ENCODE measurements around the gene GLI3.

Gene GLI3

GRCh38 chr7:42020061-42020460 is 216.9 kb downstream of the GLI3 start:
- Histone ChIP-seq H3K4me2 (ENCODE audit: low read length) (no peak overlapping the region), H3K36me3 (ENCODE audit: insufficient read depth, low read length) (no peaks in the 10 kb centered on the region), H3K4me1 (ENCODE audit: control insufficient read depth, insufficient read depth, low read length) (no peaks in the 10 kb centered on the region), H3K4me3 (ENCODE audit: low read length) (no peak overlapping the region), H3K9ac (ENCODE audit: low read depth, low read length) (no peak overlapping the region), H3K27me3 (ENCODE audit: control insufficient read depth, insufficient read depth, low read length) (no peaks in the 10 kb centered on the region), H3K9me3 (replicated peaks; ENCODE audit: low read length) (no peaks in the 10 kb centered on the region)

GRCh38 chr7:42017349-42017986 is 219.5 kb downstream of the GLI3 start:
- Histone ChIP-seq H3K4me1 (ENCODE audit: control insufficient read depth, insufficient read depth, low read length) (no peaks in the 10 kb centered on the region), H3K9me3 (replicated peaks; ENCODE audit: low read length) (no peaks in the 10 kb centered on the region), H3K4me3 (ENCODE audit: low read length) (no peak overlapping the region), H3K36me3 (ENCODE audit: insufficient read depth, low read length) (no peaks in the 10 kb centered on the region), H3K27me3 (ENCODE audit: control insufficient read depth, insufficient read depth, low read length) (no peaks in the 10 kb centered on the region), H3K4me2 (ENCODE audit: low read length) (no peak overlapping the region), H3K9ac (ENCODE audit: low read depth, low read length) (no peak overlapping the region)

GRCh38 chr7:42016517-42016916 is 220.5 kb downstream of the GLI3 start:
- H3K4me1 ChIP-seq (ENCODE audit: control insufficient read depth, insufficient read depth, low read length), result no peaks in the 10 kb centered on the region
- H3K4me3 ChIP-seq (ENCODE audit: low read length), result no peak overlapping the region
- no peaks in the 10 kb centered on the region for H3K27me3 ChIP-seq (ENCODE audit: control insufficient read depth, insufficient read depth, low read length)
- H3K9ac ChIP-seq (ENCODE audit: low read depth, low read length), result no peak overlapping the region
- H3K36me3 ChIP-seq (ENCODE audit: insufficient read depth, low read length), result no peaks in the 10 kb centered on the region
- no peaks in the 10 kb centered on the region for H3K9me3 ChIP-seq (replicated peaks; ENCODE audit: low read length)
- H3K4me2 ChIP-seq (ENCODE audit: low read length), result no peak overlapping the region

- H3K4me3 ChIP-seq (ENCODE audit: low read length), result no peak overlapping the region
- H3K27me3 ChIP-seq (ENCODE audit: control insufficient read depth, insufficient read depth, low read length), result no peaks in the 10 kb centered on the region
- no peaks in the 10 kb centered on the region for H3K9me3 ChIP-seq (replicated peaks; ENCODE audit: low read length)
- peaks cover 10% of the 10 kb centered on the region for H3K4me1 ChIP-seq (ENCODE audit: control insufficient read depth, insufficient read depth, low read length)
- no peak overlapping the region for H3K4me2 ChIP-seq (ENCODE audit: low read length)
- H3K36me3 ChIP-seq (ENCODE audit: insufficient read depth, low read length), result no peaks in the 10 kb centered on the region
- no peak overlapping the region for H3K9ac ChIP-seq (ENCODE audit: low read depth, low read length)
Measured at GRCh38 chr7:42014625-42015618, 222.1 kb downstream of the GLI3 start.

GRCh38 chr7:42012786-42013360 is 224.1 kb downstream of the GLI3 start:
- no peak overlapping the region for H3K4me2 ChIP-seq (ENCODE audit: low read length)
- H3K4me1 ChIP-seq (ENCODE audit: control insufficient read depth, insufficient read depth, low read length), result peaks cover 10% of the 10 kb centered on the region
- H3K36me3 ChIP-seq (ENCODE audit: insufficient read depth, low read length), result no peaks in the 10 kb centered on the region
- no peaks in the 10 kb centered on the region for H3K9me3 ChIP-seq (replicated peaks; ENCODE audit: low read length)
- no peak overlapping the region for H3K4me3 ChIP-seq (ENCODE audit: low read length)
- no peaks in the 10 kb centered on the region for H3K27me3 ChIP-seq (ENCODE audit: control insufficient read depth, insufficient read depth, low read length)
- H3K9ac ChIP-seq (ENCODE audit: low read depth, low read length), result no peak overlapping the region

- Histone ChIP-seq H3K27me3 (ENCODE audit: control insufficient read depth, insufficient read depth, low read length) (no peaks in the 10 kb centered on the region), H3K36me3 (ENCODE audit: insufficient read depth, low read length) (no peaks in the 10 kb centered on the region), H3K9ac (ENCODE audit: low read depth, low read length) (no peak overlapping the region), H3K4me2 (ENCODE audit: low read length) (no peak overlapping the region), H3K4me1 (ENCODE audit: control insufficient read depth, insufficient read depth, low read length) (peaks cover 10% of the 10 kb centered on the region), H3K9me3 (replicated peaks; ENCODE audit: low read length) (no peaks in the 10 kb centered on the region), H3K4me3 (ENCODE audit: low read length) (no peak overlapping the region)
Measured at GRCh38 chr7:42012313-42012712, 224.7 kb downstream of the GLI3 start.

GRCh38 chr7:42011846-42012245 is 225.2 kb downstream of the GLI3 start:
- no peaks in the 10 kb centered on the region for H3K27me3 ChIP-seq (ENCODE audit: control insufficient read depth, insufficient read depth, low read length)
- no peaks in the 10 kb centered on the region for H3K36me3 ChIP-seq (ENCODE audit: insufficient read depth, low read length)
- no peak overlapping the region for H3K9ac ChIP-seq (ENCODE audit: low read depth, low read length)
- peaks cover 10% of the 10 kb centered on the region for H3K4me1 ChIP-seq (ENCODE audit: control insufficient read depth, insufficient read depth, low read length)
- no peak overlapping the region for H3K4me2 ChIP-seq (ENCODE audit: low read length)
- no peaks in the 10 kb centered on the region for H3K9me3 ChIP-seq (replicated peaks; ENCODE audit: low read length)
- no peak overlapping the region for H3K4me3 ChIP-seq (ENCODE audit: low read length)

- no peak overlapping the region for H3K9ac ChIP-seq (ENCODE audit: low read depth, low read length)
- no peaks in the 10 kb centered on the region for H3K36me3 ChIP-seq (ENCODE audit: insufficient read depth, low read length)
- H3K4me2 ChIP-seq (ENCODE audit: low read length), result no peak overlapping the region
- H3K27me3 ChIP-seq (ENCODE audit: control insufficient read depth, insufficient read depth, low read length), result no peaks in the 10 kb centered on the region
- no peak overlapping the region for H3K4me3 ChIP-seq (ENCODE audit: low read length)
- H3K9me3 ChIP-seq (replicated peaks; ENCODE audit: low read length), result no peaks in the 10 kb centered on the region
- peaks cover 10% of the 10 kb centered on the region for H3K4me1 ChIP-seq (ENCODE audit: control insufficient read depth, insufficient read depth, low read length)
Measured at GRCh38 chr7:42010751-42011150, 226.3 kb downstream of the GLI3 start.

- H3K4me3 ChIP-seq (ENCODE audit: low read length), result no peak overlapping the region
- no peaks in the 10 kb centered on the region for H3K36me3 ChIP-seq (ENCODE audit: insufficient read depth, low read length)
- no peaks in the 10 kb centered on the region for H3K27me3 ChIP-seq (ENCODE audit: control insufficient read depth, insufficient read depth, low read length)
- H3K9me3 ChIP-seq (replicated peaks; ENCODE audit: low read length), result no peaks in the 10 kb centered on the region
- H3K4me1 ChIP-seq (ENCODE audit: control insufficient read depth, insufficient read depth, low read length), result peaks cover 10% of the 10 kb centered on the region
- no peak overlapping the region for H3K9ac ChIP-seq (ENCODE audit: low read depth, low read length)
- H3K4me2 ChIP-seq (ENCODE audit: low read length), result no peak overlapping the region
Measured at GRCh38 chr7:42006801-42007513, 230.1 kb downstream of the GLI3 start.

- Histone ChIP-seq H3K9ac (ENCODE audit: low read depth, low read length) (no peak overlapping the region), H3K9me3 (replicated peaks; ENCODE audit: low read length) (no peaks in the 10 kb centered on the region), H3K4me3 (ENCODE audit: low read length) (no peak overlapping the region), H3K4me1 (ENCODE audit: control insufficient read depth, insufficient read depth, low read length) (no peaks in the 10 kb centered on the region), H3K27me3 (ENCODE audit: control insufficient read depth, insufficient read depth, low read length) (no peaks in the 10 kb centered on the region), H3K36me3 (ENCODE audit: insufficient read depth, low read length) (no peaks in the 10 kb centered on the region), H3K4me2 (ENCODE audit: low read length) (no peak overlapping the region)
Measured at GRCh38 chr7:42002654-42003053, 234.4 kb downstream of the GLI3 start.

- no peak overlapping the region for H3K4me3 ChIP-seq (ENCODE audit: low read length)
- no peaks in the 10 kb centered on the region for H3K9me3 ChIP-seq (replicated peaks; ENCODE audit: low read length)
- H3K4me1 ChIP-seq (ENCODE audit: control insufficient read depth, insufficient read depth, low read length), result peaks cover 20% of the 10 kb centered on the region
- no peak overlapping the region for H3K4me2 ChIP-seq (ENCODE audit: low read length)
- H3K9ac ChIP-seq (ENCODE audit: low read depth, low read length), result no peak overlapping the region
- no peaks in the 10 kb centered on the region for H3K36me3 ChIP-seq (ENCODE audit: insufficient read depth, low read length)
- no peaks in the 10 kb centered on the region for H3K27me3 ChIP-seq (ENCODE audit: control insufficient read depth, insufficient read depth, low read length)
Measured at GRCh38 chr7:41999736-42000283, 237.2 kb downstream of the GLI3 start.
